Spleen (tissue), 7 donors: ENCODE results near the gene DNM1.

Experiments
- CTCF ChIP-seq, 11 experiments: fragments of 200-600 bp in 7 of 11; fragments of 450-650 bp in 4 of 11; sonication (generic) in 4 of 11; IDR thresholded peaks in 8 of 11; conservative IDR thresholded peaks in 3 of 11; 1 replicate in 7 of 11; 2 replicates in 4 of 11; pipeline versions ENCODE4 v1.4.0 to v1.8.0; 2016 to 2021; ENCODE audit warnings: antibody characterized with exemption in 11 of 11, inconsistent platforms in 4 of 11, mild to moderate bottlenecking in 1 of 11
- POLR2A ChIP-seq, 3 donors: fragments of 450-650 bp; IDR thresholded peaks; one replicate each; pipeline ENCODE4 v1.5.1; 2017; ENCODE audit warnings: antibody characterized with exemption in 3 of 3, mild to moderate bottlenecking in 1 of 3
- donor health status: DM: no; HTN: no; CAD: no; lungs with moderate emphysema.
- donor health status: DM: no; HTN: no; CAD: no.
- donor health status: DM: no; HTN: no; CAD: no.

GRCh38 chr9:128280084-128280622 lies 77.0 kb downstream of the DNM1 start:
- TF ChIP-seq CTCF (IDR thresholded peaks at IDR 0.05 in 8 of 11, conservative IDR thresholded peaks at IDR 0.05 in 3 of 11) (no peak), POLR2A (IDR thresholded peaks at IDR 0.05) (no peak)
